ENCODE data around the gene R3HCC1L. TPM values are rescaled to one million over a fixed set of nuclear protein-coding genes. Genes with fewer than 3 reads are reported as not detected.

R3HCC1L gene
- total and polyA plus RNA-seq, 9 of the 15 experiments (the other 6 are each of a cell fraction or from before 2014, with no cell fraction given): 9.1 to 17.8 (median 12.6) TPM

GRCh38 chr10:98134431-98135221, at the start of gene R3HCC1L (continued):
- TF ChIP-seq, protein P1, sequence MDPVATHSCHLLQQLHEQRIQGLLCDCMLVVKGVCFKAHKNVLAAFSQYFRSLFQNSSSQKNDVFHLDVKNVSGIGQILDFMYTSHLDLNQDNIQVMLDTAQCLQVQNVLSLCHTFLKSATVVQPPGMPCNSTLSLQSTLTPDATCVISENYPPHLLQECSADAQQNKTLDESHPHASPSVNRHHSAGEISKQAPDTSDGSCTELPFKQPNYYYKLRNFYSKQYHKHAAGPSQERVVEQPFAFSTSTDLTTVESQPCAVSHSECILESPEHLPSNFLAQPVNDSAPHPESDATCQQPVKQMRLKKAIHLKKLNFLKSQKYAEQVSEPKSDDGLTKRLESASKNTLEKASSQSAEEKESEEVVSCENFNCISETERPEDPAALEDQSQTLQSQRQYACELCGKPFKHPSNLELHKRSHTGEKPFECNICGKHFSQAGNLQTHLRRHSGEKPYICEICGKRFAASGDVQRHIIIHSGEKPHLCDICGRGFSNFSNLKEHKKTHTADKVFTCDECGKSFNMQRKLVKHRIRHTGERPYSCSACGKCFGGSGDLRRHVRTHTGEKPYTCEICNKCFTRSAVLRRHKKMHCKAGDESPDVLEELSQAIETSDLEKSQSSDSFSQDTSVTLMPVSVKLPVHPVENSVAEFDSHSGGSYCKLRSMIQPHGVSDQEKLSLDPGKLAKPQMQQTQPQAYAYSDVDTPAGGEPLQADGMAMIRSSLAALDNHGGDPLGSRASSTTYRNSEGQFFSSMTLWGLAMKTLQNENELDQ (CRISPR knock-in tag; IDR thresholded peaks at IDR 0.05; ENCODE audit: borderline replicate concordance): no peak
- TF ChIP-seq ZKSCAN3 (CRISPR knock-in tag; IDR thresholded peaks at IDR 0.05) (no peak), SMAD3 (CRISPR knock-in tag; conservative IDR thresholded peaks at IDR 0.05) (no peak), LARP7 (IDR thresholded peaks at IDR 0.05) (no peak), FOSL1 (tag; conservative IDR thresholded peaks at IDR 0.05) (no peak), ELK1 (CRISPR knock-in tag; IDR thresholded peaks at IDR 0.05) (no peak), ZBTB33 (CRISPR knock-in tag; IDR thresholded peaks at IDR 0.05) (no peak), ZNF253 (CRISPR knock-in tag; conservative IDR thresholded peaks at IDR 0.05) (no peak), CHD1 (IDR thresholded peaks at IDR 0.05; ENCODE audit: low read length) (no peak), HOMEZ (CRISPR knock-in tag; IDR thresholded peaks at IDR 0.05) (no peak), ZFP36 (IDR thresholded peaks at IDR 0.05; ENCODE audit: low read depth, low read length, partially characterized antibody) (no peak), ZNF165 (CRISPR knock-in tag; IDR thresholded peaks at IDR 0.05; ENCODE audit: borderline replicate concordance) (no peak), ATF2 (CRISPR knock-in tag; IDR thresholded peaks at IDR 0.05) (no peak), CBX8 (IDR thresholded peaks at IDR 0.05; ENCODE audit: borderline replicate concordance, extremely low read depth, low read depth, low read length, poor library complexity, severe bottlenecking) (no peak), DDX20 (tag; IDR thresholded peaks at IDR 0.05; ENCODE audit: low read depth) (no peak)
- TF ChIP-seq, protein P2, sequence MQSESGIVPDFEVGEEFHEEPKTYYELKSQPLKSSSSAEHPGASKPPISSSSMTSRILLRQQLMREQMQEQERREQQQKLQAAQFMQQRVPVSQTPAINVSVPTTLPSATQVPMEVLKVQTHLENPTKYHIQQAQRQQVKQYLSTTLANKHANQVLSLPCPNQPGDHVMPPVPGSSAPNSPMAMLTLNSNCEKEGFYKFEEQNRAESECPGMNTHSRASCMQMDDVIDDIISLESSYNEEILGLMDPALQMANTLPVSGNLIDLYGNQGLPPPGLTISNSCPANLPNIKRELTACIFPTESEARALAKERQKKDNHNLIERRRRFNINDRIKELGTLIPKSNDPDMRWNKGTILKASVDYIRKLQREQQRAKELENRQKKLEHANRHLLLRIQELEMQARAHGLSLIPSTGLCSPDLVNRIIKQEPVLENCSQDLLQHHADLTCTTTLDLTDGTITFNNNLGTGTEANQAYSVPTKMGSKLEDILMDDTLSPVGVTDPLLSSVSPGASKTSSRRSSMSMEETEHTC (IDR thresholded peaks at IDR 0.05): no peak
